K562 (cell line): Measurements from ENCODE around the gene AKT1. TPM values are rescaled to one million over a fixed set of nuclear protein-coding genes. Genes with fewer than 3 reads are reported as not detected.

Experiments used
- KLF13 ChIP-seq: fragments of 450-650 bp; IDR thresholded peaks from 2 replicates; pipeline ENCODE4 v1.6.1; 2016; ENCODE audit warnings: missing genetic modification characterization, low read depth, mild to moderate bottlenecking, missing compliant biosample characterization, moderate library complexity, borderline replicate concordance
- NONO ChIP-seq, 2 experiments: fragments of 200-400 bp in 1 of 2; fragments of 450-650 bp in 1 of 2; formaldehyde crosslinking in 1 of 2; IDR thresholded peaks; 2 replicates each; pipeline ENCODE4 v1.6.1; 2017; ENCODE audit warnings: low read depth in 2 of 2, mild to moderate bottlenecking in 2 of 2, moderate library complexity in 2 of 2, low read length in 1 of 2
- PCBP2 ChIP-seq: fragments of 200-400 bp; formaldehyde crosslinking; IDR thresholded peaks from 2 replicates; pipeline ENCODE4 v1.6.1; 2018; ENCODE audit warnings: low read length, low read depth, mild to moderate bottlenecking, moderate library complexity; ENCODE audit not compliant: poor library complexity, severe bottlenecking
- SAFB2 ChIP-seq: fragments of 200-400 bp; formaldehyde crosslinking; IDR thresholded peaks from 2 replicates; pipeline ENCODE4 v1.6.1; 2018; ENCODE audit warnings: borderline replicate concordance, low read length, low read depth, moderate library complexity; ENCODE audit not compliant: severe bottlenecking
- SMARCC2 ChIP-seq: fragments of 450-650 bp; IDR thresholded peaks from 2 replicates; pipeline ENCODE4 v1.6.1; 2017; ENCODE audit warnings: antibody characterized with exemption, moderate library complexity, mild to moderate bottlenecking, low read depth
- STAT5B ChIP-seq: fragments of 250-450 bp; sonication (Bioruptor Pico); IDR thresholded peaks from 2 replicates; pipeline ENCODE4 v1.8.0; 2021; ENCODE audit warnings: mild to moderate bottlenecking, inconsistent platforms
- THRAP3 ChIP-seq: fragments of 450-650 bp; IDR thresholded peaks from 2 replicates; pipeline ENCODE4 v1.6.1; 2016; ENCODE audit warnings: mild to moderate bottlenecking, inconsistent platforms, borderline replicate concordance
- ZNF76 ChIP-seq: fragments of 250-450 bp; sonication (Bioruptor Pico); IDR thresholded peaks from 2 replicates; pipeline ENCODE4 v1.4.0; 2020; ENCODE audit warnings: mild to moderate bottlenecking, moderate library complexity, borderline replicate concordance
- polyA plus RNA-seq, 8 experiments: library from polyadenylated mRNA; depleted of rRNA in 4 of 8; stranded (reverse) in 5 of 8; unstranded in 3 of 8; fragments of >200 nt; fragmentation: Nextera tagmentation in 2 of 8; fragmentation: Illumina TruSeq in 1 of 8; extraction: Ambion mirVana in 2 of 8; extraction: Trizol in 1 of 8; gene quantifications; 2 replicates each; pipeline versions ENCODE4 v1.2.1 to v1.2.3, GENCODE V29; 2011 to 2014; ENCODE audit warnings: inconsistent platforms in 1 of 8, missing spikeins in 1 of 8
- total RNA-seq, 7 experiments: library from RNA; depleted of rRNA in 6 of 7; stranded (reverse); fragments of >200 nt in 6 of 7; fragmentation: Illumina TruSeq in 2 of 7; extraction: Trizol in 2 of 7; gene quantifications; 2 replicates each; pipeline versions ENCODE4 v1.2.1 to v1.2.3, GENCODE V29; 2011 to 2021; ENCODE audit warnings: low replicate concordance in 1 of 7
- TF ChIP-seq, protein P1 (sequence below): fragments of 450-650 bp; IDR thresholded peaks from 2 replicates; pipeline ENCODE4 v1.6.1; 2016; ENCODE audit warnings: low read depth
- TF ChIP-seq, protein P2 (sequence below): IDR thresholded peaks from 2 replicates; pipeline ENCODE4 v1.6.1; 2016; ENCODE audit warnings: missing genetic modification characterization, missing compliant biosample characterization
- TF ChIP-seq, protein P3 (sequence below), 2 experiments: IDR thresholded peaks; 2 replicates each; pipeline ENCODE4 v1.6.1; 2012; ENCODE audit warnings: improper control_type of control experiment in 2 of 2, low read depth in 2 of 2, low read length in 2 of 2, borderline replicate concordance in 1 of 2

The AKT1 gene
- total and polyA plus RNA-seq, 9 of the 15 experiments (the other 6 are each of a cell fraction or from before 2014, with no cell fraction given), result 0.49 to 132 (median 75.1) TPM

DNA sequence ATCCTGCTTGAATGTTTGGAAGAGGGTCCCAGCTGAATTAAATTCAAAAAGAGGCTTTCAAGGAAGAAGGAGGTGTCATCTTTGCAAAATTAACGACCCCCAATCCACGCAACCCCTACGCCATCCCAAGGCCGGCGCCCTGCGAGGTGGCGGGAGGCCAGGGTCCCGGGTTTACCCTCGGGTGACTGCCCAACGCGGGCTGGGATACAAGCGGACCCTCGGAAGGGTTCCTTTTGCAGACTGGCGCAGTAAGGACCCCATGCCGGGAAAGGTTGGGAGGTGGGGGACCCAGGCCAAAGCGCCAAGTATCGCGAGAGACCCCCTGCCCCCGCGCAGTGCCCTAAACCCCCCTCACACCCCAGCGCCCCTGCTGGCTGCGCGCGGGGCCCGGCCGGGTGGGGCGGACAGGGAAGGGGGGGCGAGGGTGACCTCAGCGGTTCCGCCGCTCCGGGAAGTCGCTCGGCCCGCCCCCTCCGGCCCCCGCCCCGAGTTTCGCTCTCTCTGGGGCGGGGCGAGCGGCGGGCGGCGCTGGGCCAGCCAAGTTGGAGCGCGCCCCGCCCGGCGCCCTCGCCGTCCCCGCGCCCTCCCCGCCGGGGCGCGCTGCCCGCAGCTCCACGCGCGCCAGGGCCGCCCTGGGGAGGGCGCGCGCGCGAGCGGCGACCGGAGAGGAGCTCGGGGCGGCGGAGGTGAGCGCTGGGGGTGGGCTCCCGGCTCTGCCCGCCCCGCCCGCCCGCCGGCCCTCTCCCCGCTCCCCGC, 4.6 kb upstream of the AKT1 start (continued):
- TF ChIP-seq PCBP2 (no peak), STAT5B (CRISPR knock-in tag) (no peak), KLF13 (tag) (peak; percentile 71), ZNF76 (no peak), THRAP3 (no peak), NONO (IDR thresholded peaks at IDR 0.05; ENCODE audit: low read depth in 2 of 2, low read length in 1 of 2) (0 out of 4 replicates have a peak, but pooled peaks of 1 of the 2 experiments have one; percentile 36), SAFB2 (no peak), SMARCC2 (no peak)
- TF ChIP-seq, protein P1, sequence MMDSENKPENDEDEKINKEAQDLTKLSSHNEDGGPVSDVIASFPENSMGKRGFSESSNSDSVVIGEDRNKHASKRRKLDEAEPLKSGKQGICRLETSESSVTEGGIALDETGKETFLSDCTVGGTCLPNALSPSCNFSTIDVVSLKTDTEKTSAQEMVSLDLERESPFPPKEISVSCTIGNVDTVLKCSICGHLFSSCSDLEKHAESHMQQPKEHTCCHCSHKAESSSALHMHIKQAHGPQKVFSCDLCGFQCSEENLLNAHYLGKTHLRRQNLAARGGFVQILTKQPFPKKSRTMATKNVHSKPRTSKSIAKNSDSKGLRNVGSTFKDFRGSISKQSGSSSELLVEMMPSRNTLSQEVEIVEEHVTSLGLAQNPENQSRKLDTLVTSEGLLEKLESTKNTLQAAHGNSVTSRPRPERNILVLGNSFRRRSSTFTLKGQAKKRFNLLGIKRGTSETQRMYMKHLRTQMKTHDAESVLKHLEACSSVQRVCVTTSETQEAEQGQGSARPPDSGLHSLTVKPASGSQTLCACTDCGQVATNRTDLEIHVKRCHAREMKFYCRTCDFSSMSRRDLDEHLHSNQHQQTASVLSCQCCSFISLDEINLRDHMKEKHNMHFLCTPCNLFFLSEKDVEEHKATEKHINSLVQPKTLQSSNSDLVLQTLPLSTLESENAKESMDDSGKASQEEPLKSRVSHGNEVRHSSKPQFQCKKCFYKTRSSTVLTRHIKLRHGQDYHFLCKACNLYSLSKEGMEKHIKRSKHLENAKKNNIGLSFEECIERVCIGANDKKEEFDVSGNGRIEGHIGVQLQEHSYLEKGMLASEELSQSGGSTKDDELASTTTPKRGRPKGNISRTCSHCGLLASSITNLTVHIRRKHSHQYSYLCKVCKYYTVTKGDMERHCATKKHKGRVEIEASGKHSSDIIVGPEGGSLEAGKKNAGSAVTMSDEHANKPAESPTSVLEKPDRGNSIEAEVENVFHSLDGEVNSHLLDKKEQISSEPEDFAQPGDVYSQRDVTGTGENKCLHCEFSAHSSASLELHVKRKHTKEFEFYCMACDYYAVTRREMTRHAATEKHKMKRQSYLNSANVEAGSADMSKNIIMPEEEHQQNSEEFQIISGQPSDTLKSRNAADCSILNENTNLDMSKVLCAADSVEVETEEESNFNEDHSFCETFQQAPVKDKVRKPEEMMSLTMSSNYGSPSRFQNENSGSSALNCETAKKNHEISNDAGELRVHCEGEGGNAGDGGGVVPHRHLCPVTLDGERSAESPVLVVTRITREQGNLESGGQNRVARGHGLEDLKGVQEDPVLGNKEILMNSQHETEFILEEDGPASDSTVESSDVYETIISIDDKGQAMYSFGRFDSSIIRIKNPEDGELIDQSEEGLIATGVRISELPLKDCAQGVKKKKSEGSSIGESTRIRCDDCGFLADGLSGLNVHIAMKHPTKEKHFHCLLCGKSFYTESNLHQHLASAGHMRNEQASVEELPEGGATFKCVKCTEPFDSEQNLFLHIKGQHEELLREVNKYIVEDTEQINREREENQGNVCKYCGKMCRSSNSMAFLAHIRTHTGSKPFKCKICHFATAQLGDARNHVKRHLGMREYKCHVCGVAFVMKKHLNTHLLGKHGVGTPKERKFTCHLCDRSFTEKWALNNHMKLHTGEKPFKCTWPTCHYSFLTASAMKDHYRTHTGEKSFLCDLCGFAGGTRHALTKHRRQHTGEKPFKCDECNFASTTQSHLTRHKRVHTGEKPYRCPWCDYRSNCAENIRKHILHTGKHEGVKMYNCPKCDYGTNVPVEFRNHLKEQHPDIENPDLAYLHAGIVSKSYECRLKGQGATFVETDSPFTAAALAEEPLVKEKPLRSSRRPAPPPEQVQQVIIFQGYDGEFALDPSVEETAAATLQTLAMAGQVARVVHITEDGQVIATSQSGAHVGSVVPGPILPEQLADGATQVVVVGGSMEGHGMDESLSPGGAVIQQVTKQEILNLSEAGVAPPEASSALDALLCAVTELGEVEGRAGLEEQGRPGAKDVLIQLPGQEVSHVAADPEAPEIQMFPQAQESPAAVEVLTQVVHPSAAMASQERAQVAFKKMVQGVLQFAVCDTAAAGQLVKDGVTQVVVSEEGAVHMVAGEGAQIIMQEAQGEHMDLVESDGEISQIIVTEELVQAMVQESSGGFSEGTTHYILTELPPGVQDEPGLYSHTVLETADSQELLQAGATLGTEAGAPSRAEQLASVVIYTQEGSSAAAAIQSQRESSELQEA, result no peak
- TF ChIP-seq, protein P2, sequence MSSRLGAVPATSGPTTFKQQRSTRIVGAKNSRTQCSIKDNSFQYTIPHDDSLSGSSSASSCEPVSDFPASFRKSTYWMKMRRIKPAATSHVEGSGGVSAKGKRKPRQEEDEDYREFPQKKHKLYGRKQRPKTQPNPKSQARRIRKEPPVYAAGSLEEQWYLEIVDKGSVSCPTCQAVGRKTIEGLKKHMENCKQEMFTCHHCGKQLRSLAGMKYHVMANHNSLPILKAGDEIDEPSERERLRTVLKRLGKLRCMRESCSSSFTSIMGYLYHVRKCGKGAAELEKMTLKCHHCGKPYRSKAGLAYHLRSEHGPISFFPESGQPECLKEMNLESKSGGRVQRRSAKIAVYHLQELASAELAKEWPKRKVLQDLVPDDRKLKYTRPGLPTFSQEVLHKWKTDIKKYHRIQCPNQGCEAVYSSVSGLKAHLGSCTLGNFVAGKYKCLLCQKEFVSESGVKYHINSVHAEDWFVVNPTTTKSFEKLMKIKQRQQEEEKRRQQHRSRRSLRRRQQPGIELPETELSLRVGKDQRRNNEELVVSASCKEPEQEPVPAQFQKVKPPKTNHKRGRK (tag), result no peak
- TF ChIP-seq, protein P3, sequence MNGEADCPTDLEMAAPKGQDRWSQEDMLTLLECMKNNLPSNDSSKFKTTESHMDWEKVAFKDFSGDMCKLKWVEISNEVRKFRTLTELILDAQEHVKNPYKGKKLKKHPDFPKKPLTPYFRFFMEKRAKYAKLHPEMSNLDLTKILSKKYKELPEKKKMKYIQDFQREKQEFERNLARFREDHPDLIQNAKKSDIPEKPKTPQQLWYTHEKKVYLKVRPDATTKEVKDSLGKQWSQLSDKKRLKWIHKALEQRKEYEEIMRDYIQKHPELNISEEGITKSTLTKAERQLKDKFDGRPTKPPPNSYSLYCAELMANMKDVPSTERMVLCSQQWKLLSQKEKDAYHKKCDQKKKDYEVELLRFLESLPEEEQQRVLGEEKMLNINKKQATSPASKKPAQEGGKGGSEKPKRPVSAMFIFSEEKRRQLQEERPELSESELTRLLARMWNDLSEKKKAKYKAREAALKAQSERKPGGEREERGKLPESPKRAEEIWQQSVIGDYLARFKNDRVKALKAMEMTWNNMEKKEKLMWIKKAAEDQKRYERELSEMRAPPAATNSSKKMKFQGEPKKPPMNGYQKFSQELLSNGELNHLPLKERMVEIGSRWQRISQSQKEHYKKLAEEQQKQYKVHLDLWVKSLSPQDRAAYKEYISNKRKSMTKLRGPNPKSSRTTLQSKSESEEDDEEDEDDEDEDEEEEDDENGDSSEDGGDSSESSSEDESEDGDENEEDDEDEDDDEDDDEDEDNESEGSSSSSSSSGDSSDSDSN (IDR thresholded peaks at IDR 0.05; ENCODE audit: borderline replicate concordance in 1 of 2, low read depth in 2 of 2, low read length in 2 of 2), result no peak
